Measurements from ENCODE around the gene CLPSL2.

- no peak for TF ChIP-seq SIN3A (IDR thresholded peaks at IDR 0.05; ENCODE audit: borderline replicate concordance, insufficient read depth, low read length)
- no peak for TF ChIP-seq TAF1 (IDR thresholded peaks at IDR 0.05; ENCODE audit: borderline replicate concordance, insufficient read depth, low read length)
- TF ChIP-seq REST (IDR thresholded peaks at IDR 0.05; ENCODE audit: insufficient read depth in 1 of 2, low read depth in 2 of 2, low read length in 2 of 2): no peak
- TF ChIP-seq POLR2AphosphoS5 (IDR thresholded peaks at IDR 0.05; ENCODE audit: low read depth, low read length): no peak
- no peak for TF ChIP-seq FOXP2 (optimal IDR thresholded peaks at IDR 0.05; ENCODE audit: borderline replicate concordance, extremely low read depth, extremely low read length, insufficient read depth)
Measured at GRCh38 chr6:35736982-35737412, 39.4 kb upstream of the CLPSL2 start, which contains the start of gene ARMC12.
